Left ventricle myocardium inferior (tissue), 1 donor: Measurements from ENCODE around the gene TTLL10. TPM values are rescaled to one million over a fixed set of nuclear protein-coding genes. Genes with fewer than 3 reads are reported as not detected.
"Not testable (repeated sequence)": the region's sequence is repeated elsewhere in the genome, so short reads cannot be mapped to it uniquely, and the experiment has no call there.

Experiments used
- DNase-seq: peaks from one replicate; pipeline ENCODE4 v3.0.0-alpha.2; 2020
- H3K27ac ChIP-seq: fragments of 200-600 bp; replicated peaks from 2 replicates; pipeline ENCODE4 v1.8.0; 2021
- H3K27me3 ChIP-seq: fragments of 200-600 bp; 2 replicates; pipeline ENCODE4 v1.8.0; 2021; ENCODE audit warnings: low read depth
- H3K36me3 ChIP-seq: fragments of 200-600 bp; 2 replicates; pipeline ENCODE4 v1.8.0; 2021
- H3K4me1 ChIP-seq: fragments of 200-600 bp; 2 replicates; pipeline ENCODE4 v1.8.0; 2021
- H3K4me3 ChIP-seq: fragments of 200-600 bp; 2 replicates; pipeline ENCODE4 v1.8.0; 2021; ENCODE audit warnings: mild to moderate bottlenecking, moderate library complexity
- H3K9me3 ChIP-seq: fragments of 200-600 bp; replicated peaks from 2 replicates; pipeline ENCODE4 v1.8.0; 2021
- intact Hi-C: fragments of 100-400 bp; cut with micrococcal nuclease; formaldehyde crosslinking; loops from one replicate; pipeline ENCODE4 v1.11.0; 2022
- total RNA-seq: library from RNA; stranded (reverse); fragmentation: NEBNext Ultra II Directional; extraction: Animal tissue kit (Norgen Biotek cat#: 25700); gene quantifications from one replicate; pipeline ENCODE4 v1.2.1, GENCODE V29; 2021
- TF ChIP-seq, protein P1 (sequence below): fragments of 200-600 bp; IDR thresholded peaks from 2 replicates; pipeline ENCODE4 v1.8.0; 2021; ENCODE audit warnings: antibody characterized with exemption, mild to moderate bottlenecking, borderline replicate concordance
- donor health status: DM: no; HTN: yes; CAD: no; lungs with severe emphysema.

TTLL10 gene
- total RNA-seq, 1 donor from 2014 or later = not detected

DNA sequence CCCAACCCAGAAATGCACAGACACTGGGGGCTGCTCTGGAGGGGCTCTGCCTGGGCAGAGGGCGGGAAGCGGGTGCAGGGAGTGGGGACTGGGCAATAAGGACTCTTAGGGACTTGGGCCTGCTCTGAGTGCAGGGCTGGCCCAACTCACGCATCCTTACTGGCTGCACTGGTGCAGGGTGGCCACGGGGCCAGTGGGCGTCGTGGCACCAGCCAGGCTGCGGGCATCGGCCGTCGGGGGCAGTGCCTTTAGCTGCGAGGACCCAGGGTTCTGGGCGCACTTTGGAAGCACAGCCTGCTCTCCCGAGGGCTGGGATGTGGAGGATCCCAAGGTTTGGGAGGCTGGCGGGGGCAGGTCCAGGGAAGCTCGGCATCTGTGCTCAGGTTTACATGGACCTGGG, 27.1 kb upstream of the TTLL10 start:
- no peak for DNase-seq
- Histone ChIP-seq H3K4me3 (no peak overlapping the region), H3K27ac (no peak overlapping the region), H3K27me3 (peaks cover 60% of the 10 kb centered on the region), H3K4me1 (no peaks in the 10 kb centered on the region), H3K9me3 (no peaks in the 10 kb centered on the region), H3K36me3 (no peaks in the 10 kb centered on the region)
- intact Hi-C loops = no loop called here
- TF ChIP-seq, protein P1, sequence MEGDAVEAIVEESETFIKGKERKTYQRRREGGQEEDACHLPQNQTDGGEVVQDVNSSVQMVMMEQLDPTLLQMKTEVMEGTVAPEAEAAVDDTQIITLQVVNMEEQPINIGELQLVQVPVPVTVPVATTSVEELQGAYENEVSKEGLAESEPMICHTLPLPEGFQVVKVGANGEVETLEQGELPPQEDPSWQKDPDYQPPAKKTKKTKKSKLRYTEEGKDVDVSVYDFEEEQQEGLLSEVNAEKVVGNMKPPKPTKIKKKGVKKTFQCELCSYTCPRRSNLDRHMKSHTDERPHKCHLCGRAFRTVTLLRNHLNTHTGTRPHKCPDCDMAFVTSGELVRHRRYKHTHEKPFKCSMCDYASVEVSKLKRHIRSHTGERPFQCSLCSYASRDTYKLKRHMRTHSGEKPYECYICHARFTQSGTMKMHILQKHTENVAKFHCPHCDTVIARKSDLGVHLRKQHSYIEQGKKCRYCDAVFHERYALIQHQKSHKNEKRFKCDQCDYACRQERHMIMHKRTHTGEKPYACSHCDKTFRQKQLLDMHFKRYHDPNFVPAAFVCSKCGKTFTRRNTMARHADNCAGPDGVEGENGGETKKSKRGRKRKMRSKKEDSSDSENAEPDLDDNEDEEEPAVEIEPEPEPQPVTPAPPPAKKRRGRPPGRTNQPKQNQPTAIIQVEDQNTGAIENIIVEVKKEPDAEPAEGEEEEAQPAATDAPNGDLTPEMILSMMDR = no peak

DNA sequence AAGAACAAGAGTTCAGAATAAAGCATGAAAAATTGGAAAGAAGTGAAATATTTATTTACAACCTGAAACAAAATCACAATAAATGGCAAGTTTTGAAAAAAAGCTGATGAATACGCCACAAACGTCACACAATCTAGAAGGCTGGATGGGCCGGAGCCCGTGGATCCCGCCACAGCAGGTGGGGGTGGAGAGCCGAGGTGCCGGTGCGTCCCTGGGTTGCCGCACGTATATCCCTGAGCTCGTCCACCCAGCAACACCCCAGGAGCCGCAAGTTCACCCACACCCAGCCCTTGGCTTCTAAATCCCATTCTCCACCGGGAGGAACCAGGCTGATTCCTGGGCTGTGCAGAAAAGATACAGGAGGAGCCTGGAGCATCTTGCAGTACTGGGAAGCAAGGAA, 25.6 kb upstream of the TTLL10 start:
- TF ChIP-seq, protein P1 = no peak
- no peak for DNase-seq
- H3K4me1 ChIP-seq = no peaks in the 10 kb centered on the region
- H3K9me3 ChIP-seq = no peaks in the 10 kb centered on the region
- no peak overlapping the region for H3K4me3 ChIP-seq
- intact Hi-C loops = no loop called here
- H3K27ac ChIP-seq = no peak overlapping the region
- peaks cover 45% of the 10 kb centered on the region for H3K27me3 ChIP-seq
- H3K36me3 ChIP-seq = no peaks in the 10 kb centered on the region

DNA sequence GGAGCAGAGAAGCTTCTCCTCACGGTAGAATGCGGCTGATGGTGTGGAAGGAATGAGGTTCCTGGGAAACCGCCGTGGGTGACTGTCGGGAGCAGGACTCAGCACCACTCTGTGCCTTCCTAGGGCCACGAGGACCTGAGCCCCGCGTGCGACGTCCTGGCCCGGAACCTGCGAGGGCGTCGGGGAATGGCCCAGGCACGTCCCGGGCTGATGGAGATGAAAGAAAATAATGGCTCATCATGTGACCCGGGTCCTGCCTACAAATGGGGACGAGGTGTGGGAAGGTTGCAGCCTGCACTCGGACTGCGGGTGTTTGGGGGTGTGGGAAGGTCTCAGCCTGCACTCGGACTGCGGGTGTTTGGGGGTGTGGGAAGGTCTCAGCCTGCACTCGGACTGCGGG, 25.1 kb upstream of the TTLL10 start:
- Histone ChIP-seq H3K27me3 (peaks cover 40% of the 10 kb centered on the region), H3K4me3 (no peak overlapping the region), H3K27ac (no peak overlapping the region), H3K9me3 (no peaks in the 10 kb centered on the region), H3K4me1 (no peaks in the 10 kb centered on the region), H3K36me3 (no peaks in the 10 kb centered on the region)
- intact Hi-C loops = no loop called here
- no peak for DNase-seq
- TF ChIP-seq, protein P1 = no peak

DNA sequence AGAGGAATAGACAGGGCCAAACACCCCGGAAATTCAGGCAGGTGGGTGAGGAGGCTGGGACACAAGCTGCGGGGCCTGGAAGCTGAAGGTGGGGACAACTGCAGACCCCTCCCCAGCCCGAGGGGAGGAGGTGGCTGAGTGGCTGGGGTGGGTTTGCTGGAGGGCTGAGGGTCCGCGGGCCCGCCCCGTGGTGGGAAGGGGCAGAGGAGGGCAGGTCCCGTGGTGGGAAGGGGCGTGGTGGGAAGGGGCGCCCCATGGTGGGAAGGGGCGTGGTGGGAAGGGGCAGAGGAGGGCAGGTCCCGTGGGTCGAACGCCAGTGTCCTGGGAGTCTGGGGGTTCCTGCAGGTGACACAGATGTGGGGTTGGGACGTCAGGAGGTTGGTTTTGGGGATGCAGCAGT, 24.3 kb upstream of the TTLL10 start:
- intact Hi-C loops = no loop called here
- H3K27me3 ChIP-seq = peaks cover 32% of the 10 kb centered on the region
- no peaks in the 10 kb centered on the region for H3K4me1 ChIP-seq
- DNase-seq = no peak
- H3K27ac ChIP-seq = no peak overlapping the region
- H3K4me3 ChIP-seq = no peak overlapping the region
- no peaks in the 10 kb centered on the region for H3K9me3 ChIP-seq
- TF ChIP-seq, protein P1 = no peak
- no peaks in the 10 kb centered on the region for H3K36me3 ChIP-seq

DNA sequence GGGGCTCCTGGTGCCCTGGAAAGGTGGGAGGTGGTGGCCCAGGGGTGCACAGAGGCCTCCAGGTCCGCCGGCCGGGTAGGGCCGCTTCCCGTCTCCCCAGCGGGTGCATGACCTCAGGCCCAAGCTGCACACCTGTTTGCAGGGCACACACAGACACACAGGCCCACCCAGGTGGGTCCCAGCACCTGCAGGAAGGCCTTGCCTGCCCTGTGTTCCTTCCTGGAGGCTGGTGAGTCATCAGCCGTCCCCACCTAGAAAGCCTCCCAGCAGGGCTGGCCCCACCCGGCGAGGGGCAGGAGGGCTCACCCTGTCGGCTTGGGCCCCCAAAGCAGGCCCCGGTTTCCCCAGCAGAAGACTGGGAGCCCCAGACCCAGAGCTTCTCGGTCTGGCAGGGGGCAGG, 23.6 kb upstream of the TTLL10 start:
- Histone ChIP-seq H3K9me3 (no peaks in the 10 kb centered on the region), H3K4me3 (no peak overlapping the region), H3K27ac (no peak overlapping the region), H3K36me3 (no peaks in the 10 kb centered on the region), H3K27me3 (peaks cover 25% of the 10 kb centered on the region), H3K4me1 (no peaks in the 10 kb centered on the region)
- no peak for DNase-seq
- intact Hi-C loops = no loop called here
- TF ChIP-seq, protein P1 = no peak

DNA sequence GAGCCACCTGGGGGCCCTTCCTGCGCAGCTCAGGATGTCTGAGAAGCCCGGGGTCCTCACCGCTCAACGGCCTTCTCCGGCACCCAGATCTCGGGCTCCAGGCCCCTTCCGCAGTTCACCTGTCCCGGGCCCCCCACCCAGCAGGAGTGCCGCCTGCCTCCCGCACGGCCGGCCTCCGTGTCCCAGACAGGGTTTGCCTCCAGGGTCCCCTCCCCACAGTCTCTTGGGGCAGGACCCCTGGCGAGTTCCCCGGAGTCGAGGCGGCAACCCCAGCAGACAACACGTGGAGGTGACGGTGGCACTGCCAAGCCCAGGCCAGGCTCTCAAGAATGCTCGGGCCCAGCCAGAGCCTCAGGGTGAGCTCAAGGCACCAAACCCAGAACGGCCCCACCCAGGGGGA, 22.4 kb upstream of the TTLL10 start:
- Histone ChIP-seq H3K4me3 (no peak overlapping the region), H3K9me3 (no peaks in the 10 kb centered on the region), H3K27ac (no peak overlapping the region), H3K27me3 (peaks cover 13% of the 10 kb centered on the region), H3K36me3 (no peaks in the 10 kb centered on the region), H3K4me1 (no peaks in the 10 kb centered on the region)
- no peak for DNase-seq
- intact Hi-C loops = no loop called here
- TF ChIP-seq, protein P1 = no peak

DNA sequence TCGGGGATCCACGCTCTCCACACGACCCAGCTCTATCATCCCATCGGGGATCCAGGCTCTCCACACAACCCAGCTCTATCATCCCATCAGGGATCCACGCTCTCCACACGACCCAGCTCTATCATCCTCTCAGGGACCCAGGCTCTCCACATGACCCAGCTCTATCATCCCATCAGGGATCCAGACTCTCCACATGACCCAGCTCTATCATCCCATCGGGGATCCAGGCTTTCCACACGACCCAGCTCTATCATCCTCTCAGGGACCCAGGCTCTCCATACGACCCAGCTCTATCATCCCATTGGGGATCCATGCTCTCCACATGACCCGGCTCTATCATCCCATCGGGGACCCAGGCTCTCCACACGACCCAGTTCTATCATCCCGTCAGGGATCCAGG, 21.2 kb upstream of the TTLL10 start:
- H3K36me3 ChIP-seq, H3K9me3 ChIP-seq, intact Hi-C loops, DNase-seq, H3K27ac ChIP-seq, H3K4me3 ChIP-seq, H3K4me1 ChIP-seq, H3K27me3 ChIP-seq: not testable (repeated sequence)

DNA sequence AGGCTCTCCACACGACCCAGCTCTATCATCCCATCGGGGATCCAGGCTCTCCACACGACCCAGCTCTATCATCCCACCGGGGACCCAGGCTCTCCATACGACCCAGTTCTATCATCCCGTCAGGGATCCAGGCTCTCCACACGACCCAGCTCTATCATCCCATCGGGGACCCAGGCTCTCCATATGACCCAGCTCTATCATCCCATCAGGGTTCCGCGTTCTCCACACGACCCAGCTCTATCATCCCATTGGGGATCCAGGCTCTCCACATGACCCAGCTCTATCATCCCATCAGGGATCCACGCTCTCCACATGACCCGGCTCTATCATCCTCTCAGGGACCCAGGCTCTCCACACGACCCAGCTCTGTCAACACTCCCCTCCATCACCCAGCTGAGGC, 20.5 kb upstream of the TTLL10 start:
- H3K27me3 ChIP-seq, DNase-seq, H3K4me3 ChIP-seq, H3K4me1 ChIP-seq, intact Hi-C loops, H3K36me3 ChIP-seq, H3K9me3 ChIP-seq, H3K27ac ChIP-seq: not testable (repeated sequence)
